Dermis blood vessel endothelial cell (primary cell): ENCODE results near the gene COL8A2. TPM values are rescaled to one million over a fixed set of nuclear protein-coding genes. Genes with fewer than 3 reads are reported as not detected.
"Not testable (repeated sequence)": the region's sequence is repeated elsewhere in the genome, so short reads cannot be mapped to it uniquely, and the experiment has no call there.

ENCODE experiments used
- DNase-seq: peaks from one replicate; pipeline ENCODE4 v3.0.0; 2010
- total RNA-seq: library from RNA; depleted of rRNA; stranded (reverse); fragments of >200 nt; gene quantifications from 2 replicates; pipeline ENCODE4 v1.2.3, GENCODE V29; 2014

COL8A2 gene
- 3.0 and 3.2 TPM in 2 replicates for total RNA-seq

- DNase-seq, result no peak
Observed at GRCh38 chr1:36125129-36125991, at the start of gene COL8A2. Gene COL8A2 (minus strand): TSS chr1:36125222. CDS start chr1:36100242, 24,980 bp downstream.

GRCh38 chr1:36174713-36175112, 49.7 kb upstream of the COL8A2 start:
- no peak for DNase-seq

GRCh38 chr1:36172983-36173382, 48.0 kb upstream of the COL8A2 start:
- DNase-seq, result peak; percentile 83

- DNase-seq, result no peak
Observed at GRCh38 chr1:36172017-36172747, 47.2 kb upstream of the COL8A2 start.

GRCh38 chr1:36170643-36171412, 45.8 kb upstream of the COL8A2 start:
- no peak for DNase-seq

GRCh38 chr1:36168514-36168913, 43.5 kb upstream of the COL8A2 start:
- DNase-seq, result no peak

- DNase-seq, result no peak
Observed at GRCh38 chr1:36166938-36167905, 42.2 kb upstream of the COL8A2 start.

GRCh38 chr1:36166136-36166535, 41.1 kb upstream of the COL8A2 start:
- no peak for DNase-seq

GRCh38 chr1:36165145-36165544, 40.1 kb upstream of the COL8A2 start:
- no peak for DNase-seq

- DNase-seq, result no peak
Observed at GRCh38 chr1:36164361-36164760, 39.3 kb upstream of the COL8A2 start.

GRCh38 chr1:36163426-36163825, 38.4 kb upstream of the COL8A2 start:
- no peak for DNase-seq

- DNase-seq, result no peak
Observed at GRCh38 chr1:36162680-36163239, 37.7 kb upstream of the COL8A2 start.

GRCh38 chr1:36161641-36162531, 36.9 kb upstream of the COL8A2 start:
- DNase-seq, result peak; percentile 55

GRCh38 chr1:36160949-36161485, 36.0 kb upstream of the COL8A2 start:
- peak; percentile 87 for DNase-seq

GRCh38 chr1:36160388-36160948, 35.4 kb upstream of the COL8A2 start:
- no peak for DNase-seq

GRCh38 chr1:36159614-36160387, 34.8 kb upstream of the COL8A2 start:
- no peak for DNase-seq

- DNase-seq, result not testable (repeated sequence)
Observed at GRCh38 chr1:36158827-36159252, 33.8 kb upstream of the COL8A2 start.

- DNase-seq, result no peak
Observed at GRCh38 chr1:36157973-36158826, 33.2 kb upstream of the COL8A2 start.
